Hematopoietic multipotent progenitor cell treated with erythropoietin and hydrocortisone succinate and interleukin-3 and kit ligand, for 17 days (in vitro differentiated cells): ENCODE data around the gene FBXO30.

Experiments used
- DNase-seq: peaks from one replicate; pipeline ENCODE4 v3.0.0-alpha.2; 2015; ENCODE audit warnings: low spot score

The FBXO30 gene

GRCh38 chr6:145755682-145756081 lies 58.9 kb downstream of the FBXO30 start:
- DNase-seq = no peak

GRCh38 chr6:145752638-145753037 lies 62.0 kb downstream of the FBXO30 start:
- no peak for DNase-seq

DNA sequence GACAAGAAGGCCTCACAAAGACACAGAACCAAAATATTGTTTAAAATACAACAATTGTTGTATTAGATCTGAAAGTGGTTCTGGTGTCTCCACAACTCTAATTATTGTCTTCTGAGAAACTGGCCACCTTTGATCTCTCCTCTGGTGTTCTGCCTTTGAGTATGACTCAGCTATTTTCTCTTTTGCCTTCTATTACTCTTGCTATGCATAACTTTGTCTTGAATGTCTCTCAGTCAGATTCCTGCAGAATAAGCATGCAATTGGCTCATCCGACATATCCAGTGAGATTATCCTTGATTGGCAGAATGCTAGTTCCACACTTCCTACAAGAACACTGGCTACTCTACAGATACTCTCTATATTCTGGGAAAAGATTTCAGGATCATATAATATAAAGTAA lies 65.0 kb downstream of the FBXO30 start:
- DNase-seq = peak; percentile 58

- no peak for DNase-seq
Measured at GRCh38 chr6:145745861-145746260, 68.7 kb downstream of the FBXO30 start.

DNA sequence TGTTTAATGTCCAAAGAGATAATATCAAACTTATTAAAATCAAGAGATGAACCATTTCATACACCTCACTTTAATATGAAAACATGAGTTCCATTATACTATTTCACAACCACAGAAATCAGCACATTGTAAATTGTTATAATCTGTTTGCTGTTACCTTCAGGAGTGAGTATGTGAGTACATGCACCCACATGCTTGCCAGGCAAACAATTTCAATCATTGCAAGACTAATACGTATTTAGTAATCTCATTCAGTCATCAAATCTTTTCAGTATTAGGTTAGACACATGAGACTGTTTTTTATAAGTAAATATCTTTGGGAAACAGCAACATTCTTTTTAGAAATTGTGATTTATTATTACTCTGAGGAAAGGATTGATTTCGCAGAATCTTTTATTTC lies 70.0 kb downstream of the FBXO30 start:
- no peak for DNase-seq
